Mucosa of descending colon (tissue), 3 donors: ENCODE measurements around the gene DHRS1. TPM values are rescaled to one million over a fixed set of nuclear protein-coding genes. Genes with fewer than 3 reads are reported as not detected.

Experiments
- ATAC-seq: fragments of 200-7000 bp; cut with Tn5 transposase; one replicate; pipeline ENCODE4 v1.9.1; 2020; ENCODE audit warnings: mild to moderate bottlenecking, moderate library complexity
- DNase-seq, 3 donors: peaks; one replicate each; pipeline ENCODE4 v3.0.0-alpha.2; 2020
- H3K36me3 ChIP-seq: fragments of 200-600 bp; one replicate; pipeline ENCODE4 v1.8.0; 2021; ENCODE audit warnings: low read depth, mild to moderate bottlenecking
- H3K4me1 ChIP-seq: fragments of 200-600 bp; one replicate; pipeline ENCODE4 v1.8.0; 2021; ENCODE audit warnings: low read depth, mild to moderate bottlenecking
- H3K4me3 ChIP-seq: fragments of 200-600 bp; one replicate; pipeline ENCODE4 v1.8.0; 2021; ENCODE audit warnings: mild to moderate bottlenecking
- H3K9me3 ChIP-seq: fragments of 200-600 bp; one replicate; pipeline ENCODE4 v1.8.0; 2021; ENCODE audit warnings: mild to moderate bottlenecking
- CTCF ChIP-seq: fragments of 200-600 bp; IDR thresholded peaks from one replicate; pipeline ENCODE4 v1.8.0; 2022; ENCODE audit warnings: antibody characterized with exemption, mild to moderate bottlenecking
- intact Hi-C, 2 donors: fragments of 100-400 bp; cut with DNase I in 1 of 2; cut with micrococcal nuclease in 1 of 2; formaldehyde crosslinking; loops; one replicate each; pipeline versions ENCODE4 v1.11.0 to v1.11.1; 2022; cut with DNase I, micrococcal nuclease
- total RNA-seq, 3 donors: library from RNA; stranded (reverse); fragmentation: NEBNext Ultra II Directional in 2 of 3; extraction: Animal tissue kit (Norgen Biotek cat#: 25700) in 2 of 3; gene quantifications; one replicate each; pipeline versions ENCODE4 v1.2.1 to v1.2.4, GENCODE V29; 2021 to 2023
- donor health status: DM: no; HTN: no; CAD: no; lungs with moderate emphysema.
- donor health status: DM: no; HTN: no; CAD: no.
- donor health status: DM: no; HTN: yes; CAD: no.

Gene DHRS1
- total RNA-seq, 3 donors from 2014 or later = 30.6 to 56.9 (median 54.9) TPM

- intact Hi-C loops = loop anchor here in 1 of 2 donors (5.0 kb wide), 1 partner anchor 55 kb away; the partner anchor contains the start of gene TINF2
Measured at GRCh38 chr14:24297190-24297964, 2.2 kb downstream of the DHRS1 start.

GRCh38 chr14:24296341-24297157 is 3.0 kb downstream of the DHRS1 start:
- ATAC-seq (peak; percentile 42), DNase-seq (peak in 2 of 3 donors; percentile 48 to 74)
- no peaks in the 10 kb centered on the region for H3K9me3 ChIP-seq
- no peak overlapping the region for H3K4me3 ChIP-seq
- H3K36me3 ChIP-seq = peaks cover 4% of the 10 kb centered on the region
- peak; percentile 58 for TF ChIP-seq CTCF
- peaks cover 26% of the 10 kb centered on the region for H3K4me1 ChIP-seq
- intact Hi-C loops = loop anchor here in 1 of 2 donors (5.0 kb wide), 1 partner anchor 54 kb away; the partner anchor contains the start of gene TINF2

More at GRCh38 chr14:24297190-24297964, 2.2 kb downstream of the DHRS1 start:
- Histone ChIP-seq H3K9me3 (no peaks in the 10 kb centered on the region), H3K36me3 (peaks cover 4% of the 10 kb centered on the region), H3K4me1 (peaks cover 26% of the 10 kb centered on the region), H3K4me3 (no peak overlapping the region)
- DNase-seq (peak in 1 of 3 donors; percentile 61), ATAC-seq (peak; percentile 24)
- no peak for TF ChIP-seq CTCF

DNA sequence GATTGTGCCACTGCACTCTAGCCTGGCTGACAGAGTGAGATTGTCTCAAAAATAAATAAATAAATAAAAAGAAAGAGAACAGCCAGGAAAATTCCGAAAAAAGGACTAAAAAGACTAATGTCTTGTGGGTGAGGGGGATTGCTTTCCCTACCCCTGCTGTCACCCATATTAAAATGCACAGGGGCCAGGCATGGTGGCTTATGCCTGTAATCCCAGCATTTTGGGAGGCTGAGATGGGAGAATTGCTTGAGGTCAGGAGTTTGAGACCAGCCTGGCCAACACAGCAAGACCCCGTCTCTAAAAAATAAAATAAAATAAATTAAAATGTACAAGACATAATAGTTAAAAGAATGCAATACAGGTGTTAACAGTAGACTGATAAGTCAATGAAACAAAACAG is 6.1 kb downstream of the DHRS1 start:
- no peak for DNase-seq
- intact Hi-C loops = no loop called here
- no peak for TF ChIP-seq CTCF
- H3K36me3 ChIP-seq = peaks cover 4% of the 10 kb centered on the region
- peaks cover 11% of the 10 kb centered on the region for H3K4me1 ChIP-seq
- ATAC-seq = no peak
- H3K9me3 ChIP-seq = no peaks in the 10 kb centered on the region
- H3K4me3 ChIP-seq = no peak overlapping the region

DNA sequence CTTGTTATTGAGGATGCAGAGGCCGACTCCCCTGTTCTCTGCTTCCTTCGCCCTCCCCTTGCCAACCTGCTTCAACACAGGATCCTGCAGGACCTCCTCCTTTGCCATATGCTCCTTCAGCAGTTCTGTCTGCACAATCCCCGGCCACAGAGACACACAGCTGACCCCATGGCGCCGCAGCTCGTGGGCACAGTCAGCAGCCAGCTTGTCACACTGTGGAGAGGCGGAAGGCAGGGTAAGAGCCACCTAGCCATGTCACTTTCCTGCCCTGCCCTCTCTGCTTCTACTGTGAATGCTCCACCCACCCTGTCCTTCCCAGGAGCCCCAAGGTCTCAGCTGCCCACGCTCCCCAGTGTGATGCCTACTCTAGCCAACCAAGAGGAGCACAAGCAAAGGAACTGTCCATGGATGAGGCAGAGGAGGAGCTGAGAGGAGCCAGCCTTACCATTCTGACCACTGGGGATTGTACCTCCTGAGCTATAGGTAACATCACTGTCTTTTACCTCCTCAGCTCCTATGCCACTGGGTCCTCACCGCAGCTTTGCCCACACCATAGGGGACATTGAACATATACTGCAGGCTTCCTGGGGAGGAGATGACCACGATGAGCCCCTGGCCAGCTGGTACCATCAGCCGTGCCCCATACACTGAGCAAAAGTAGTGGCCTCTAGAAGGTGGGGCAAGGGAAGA is 7.3 kb downstream of the DHRS1 start:
- Histone ChIP-seq H3K4me3 (no peak overlapping the region), H3K4me1 (no peaks in the 10 kb centered on the region), H3K36me3 (peaks cover 4% of the 10 kb centered on the region), H3K9me3 (no peaks in the 10 kb centered on the region)
- no peak for TF ChIP-seq CTCF
- intact Hi-C loops = no loop called here
- DNase-seq (no peak), ATAC-seq (no peak)

DNA sequence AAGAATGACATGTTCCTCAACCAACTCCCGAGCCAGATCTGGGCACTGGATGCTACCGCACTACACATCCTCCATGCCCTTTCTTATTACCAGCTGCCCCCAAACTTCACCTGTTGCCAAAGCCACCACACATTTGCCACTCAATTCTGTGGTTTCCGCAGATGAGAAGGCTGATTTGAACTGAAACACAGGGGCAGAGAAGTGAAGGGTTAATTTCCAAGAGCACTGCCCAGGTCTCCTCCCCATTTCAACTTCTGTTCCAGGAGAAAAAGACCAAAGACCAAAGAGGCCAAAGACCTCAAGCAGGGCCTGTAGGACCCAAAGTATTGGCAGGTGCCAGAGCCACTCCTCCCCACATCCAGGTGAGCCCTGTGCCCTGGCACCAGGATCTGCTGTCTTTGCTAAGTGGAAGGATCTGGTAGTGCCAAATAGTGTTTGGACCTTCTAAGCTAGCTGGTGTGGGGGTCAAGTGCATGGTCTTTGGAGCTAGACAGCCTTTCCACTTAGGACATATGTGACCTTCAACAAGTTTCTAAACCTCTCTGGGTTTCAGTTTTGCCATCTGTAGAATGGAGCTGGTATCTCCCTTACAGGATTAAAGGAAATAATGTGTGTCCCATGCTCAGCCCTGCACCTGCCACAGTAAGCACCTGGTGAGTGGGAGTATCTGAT is 8.0 kb downstream of the DHRS1 start:
- Histone ChIP-seq H3K4me3 (no peak overlapping the region), H3K36me3 (peaks cover 4% of the 10 kb centered on the region), H3K4me1 (no peaks in the 10 kb centered on the region), H3K9me3 (no peaks in the 10 kb centered on the region)
- TF ChIP-seq CTCF = no peak
- intact Hi-C loops = no loop called here
- DNase-seq (no peak), ATAC-seq (no peak)
